CD4-positive, alpha-beta T cell (primary cell): ENCODE measurements around the gene SAP30BP. TPM values are rescaled to one million over a fixed set of nuclear protein-coding genes. Genes with fewer than 3 reads are reported as not detected.
A peak's percentile ranks its signal among the peaks of the same experiment; 100 is the strongest.

ENCODE experiments used
- ATAC-seq: fragments of 200-7000 bp; cut with Tn5 transposase; one replicate; pipeline ENCODE4 v1.10.0; 2022; ENCODE audit warnings: mild to moderate bottlenecking; ENCODE audit not compliant: poor library complexity
- CTCF ChIA-PET: fragments of 350-600 bp; sonication (Branson Sonifier 250); formaldehyde crosslinking; loops from one replicate; lab custom pipeline; 2021; ENCODE audit warnings: antibody characterized with exemption, inconsistent platforms; lab: Charles Lee
- POLR2A ChIA-PET: fragments of 350-600 bp; sonication (Branson Sonifier 250); formaldehyde crosslinking; loops from one replicate; lab custom pipeline; 2021; ENCODE audit warnings: antibody characterized with exemption, inconsistent platforms; lab: Charles Lee
- DNase-seq, 14 experiments: peaks; one replicate each; pipeline ENCODE4 v3.0.0-alpha.2; 2013 to 2020; ENCODE audit warnings: mixed read lengths in 2 of 14
- H3K27ac ChIP-seq, 2 donors: one replicate each; pipeline versions ENCODE4 v1.5.1 to v1.7.0; 2013; ENCODE audit warnings: low read length in 2 of 2, low read depth in 1 of 2, mild to moderate bottlenecking in 1 of 2
- H3K27me3 ChIP-seq, 2 experiments: 1 replicate in 1 of 2; 2 replicates in 1 of 2; pipeline versions ENCODE4 v1.6.1 to v1.7.0; 2013; ENCODE audit warnings: low read length in 2 of 2, control low read depth in 1 of 2, mild to moderate bottlenecking in 1 of 2, moderate library complexity in 1 of 2; ENCODE audit not compliant: insufficient read depth in 2 of 2, control insufficient read depth in 1 of 2
- H3K36me3 ChIP-seq: one replicate; pipeline ENCODE4 v1.6.1; 2013; ENCODE audit warnings: low read length, control low read depth; ENCODE audit not compliant: insufficient read depth
- H3K4me1 ChIP-seq: one replicate; pipeline ENCODE4 v1.6.1; 2013; ENCODE audit warnings: low read length, control low read depth; ENCODE audit not compliant: insufficient read depth
- H3K4me3 ChIP-seq: one replicate; pipeline ENCODE4 v1.5.1; 2013; ENCODE audit warnings: mild to moderate bottlenecking, low read length, moderate library complexity
- H3K9me3 ChIP-seq, 2 experiments: 1 replicate in 1 of 2; 2 replicates in 1 of 2; pipeline versions ENCODE4 v1.6.1 to v1.7.0; 2013; ENCODE audit warnings: low read length in 2 of 2, mild to moderate bottlenecking in 2 of 2, control low read depth in 1 of 2, moderate library complexity in 1 of 2; ENCODE audit not compliant: control insufficient read depth in 1 of 2, insufficient read depth in 1 of 2
- H3K27ac Mint-ChIP-seq: one replicate; pipeline ENCODE4 v1.8.0; 2020; ENCODE audit warnings: mixed read lengths
- H3K27me3 Mint-ChIP-seq: one replicate; pipeline ENCODE4 v1.8.0; 2021; ENCODE audit warnings: mixed read lengths
- H3K36me3 Mint-ChIP-seq: one replicate; pipeline ENCODE4 v1.8.0; 2021; ENCODE audit warnings: low read depth, mixed read lengths
- H3K4me1 Mint-ChIP-seq: one replicate; pipeline ENCODE4 v1.8.0; 2021; ENCODE audit warnings: low read depth, mixed read lengths
- H3K4me3 Mint-ChIP-seq: one replicate; pipeline ENCODE4 v1.8.0; 2020; ENCODE audit warnings: mild to moderate bottlenecking, mixed read lengths
- H3K9me3 Mint-ChIP-seq: one replicate; pipeline ENCODE4 v1.8.0; 2020; ENCODE audit warnings: mixed read lengths
- CTCF ChIP-seq: fragments of 200-600 bp; IDR thresholded peaks from one replicate; pipeline ENCODE4 v1.8.0; 2022; ENCODE audit warnings: antibody characterized with exemption, mild to moderate bottlenecking
- intact Hi-C, 2 experiments: fragments of 100-400 bp; cut with DNase I in 1 of 2; cut with micrococcal nuclease in 1 of 2; formaldehyde crosslinking; loops; one replicate each; pipeline versions ENCODE4 v1.15.1 to v1.9.0; 2023 to 2025; cut with DNase I, micrococcal nuclease
- total RNA-seq, 174 experiments: library from RNA in 2 of 174; stranded (reverse) in 2 of 174; gene quantifications; one replicate each; pipeline ENCODE4 v1.2.3 and lab custom pipeline; 2021 to 2026

SAP30BP gene
- total RNA-seq, 2 experiments from 2014 or later, result 209 to 227 TPM

- ChIA-PET CTCF (no interaction called here), POLR2A (no interaction called here)
- H3K27me3 Mint-ChIP-seq, result no peaks in the 10 kb centered on the region
These were observed 40.0 kb downstream of the SAP30BP start for GRCh38 chr17:75707079-75707571.

GRCh38 chr17:75712446-75712845 lies 45.3 kb downstream of the SAP30BP start:
- Mint-ChIP-seq H3K27ac (no peak overlapping the region), H3K27me3 (peaks cover 12% of the 10 kb centered on the region), H3K9me3 (no peaks in the 10 kb centered on the region), H3K4me3 (no peak overlapping the region), H3K36me3 (peaks cover 14% of the 10 kb centered on the region), H3K4me1 (no peaks in the 10 kb centered on the region)
- no peak for ATAC-seq
- Histone ChIP-seq H3K4me3 (no peak overlapping the region), H3K27ac (no peak overlapping the region), H3K9me3 (no peaks in the 10 kb centered on the region), H3K27me3 (no peaks in the 10 kb centered on the region), H3K36me3 (peaks cover 6% of the 10 kb centered on the region), H3K4me1 (no peaks in the 10 kb centered on the region)
- intact Hi-C loops, result no loop called here
- ChIA-PET POLR2A (no interaction called here), CTCF (interaction anchor here (1.1 kb wide), 1 partner anchor 36 kb away, joined by 4 read pairs; no protein-coding TSS in a partner anchor)
- no peak for TF ChIP-seq CTCF
- DNase-seq, result no peak

More at GRCh38 chr17:75707079-75707571, 40.0 kb downstream of the SAP30BP start:
- intact Hi-C loops, result no loop called here
- no peak for TF ChIP-seq CTCF
- Histone ChIP-seq H3K36me3 (peaks cover 59% of the 10 kb centered on the region), H3K27ac (no peak overlapping the region), H3K9me3 (no peaks in the 10 kb centered on the region), H3K27me3 (no peaks in the 10 kb centered on the region), H3K4me1 (no peaks in the 10 kb centered on the region), H3K4me3 (no peak overlapping the region)
- Mint-ChIP-seq H3K36me3 (peaks cover 62% of the 10 kb centered on the region), H3K4me1 (no peaks in the 10 kb centered on the region), H3K9me3 (no peaks in the 10 kb centered on the region), H3K4me3 (peak overlapping the region; percentile 15), H3K27ac (peak overlapping the region; percentile 37)
- ATAC-seq (peak; percentile 14), DNase-seq (no peak)

GRCh38 chr17:75719732-75720131 lies 52.6 kb downstream of the SAP30BP start:
- H3K27me3 ChIP-seq, result no peaks in the 10 kb centered on the region
- ATAC-seq (no peak), DNase-seq (no peak)
- Mint-ChIP-seq H3K4me3 (no peak overlapping the region), H3K4me1 (peaks cover 4% of the 10 kb centered on the region), H3K9me3 (no peaks in the 10 kb centered on the region), H3K27me3 (peaks cover 8% of the 10 kb centered on the region), H3K27ac (no peak overlapping the region), H3K36me3 (no peaks in the 10 kb centered on the region)
- no peak overlapping the region for H3K4me3 ChIP-seq
- H3K4me1 ChIP-seq, result peaks cover 12% of the 10 kb centered on the region
- H3K9me3 ChIP-seq, result no peaks in the 10 kb centered on the region
- no peak overlapping the region for H3K27ac ChIP-seq
- intact Hi-C loops, result no loop called here
- H3K36me3 ChIP-seq, result no peaks in the 10 kb centered on the region
- ChIA-PET CTCF (no interaction called here), POLR2A (interaction anchor here (2.0 kb wide), 1 partner anchor 53 kb away, joined by 7 read pairs; the partner anchor contains the start of genes RECQL5 and SAP30BP)
- no peak for TF ChIP-seq CTCF
